Dermis microvascular lymphatic vessel endothelial cell (primary cell): ENCODE data around the gene LRRK1. TPM values are rescaled to one million over a fixed set of nuclear protein-coding genes. Genes with fewer than 3 reads are reported as not detected.

Experiments
- DNase-seq, 2 donors: peaks; one replicate each; pipeline versions ENCODE4 v3.0.0 to v3.0.0-alpha.2; 2010; ENCODE audit warnings: low read depth in 2 of 2
- total RNA-seq: library from RNA; depleted of rRNA; stranded (reverse); fragments of >200 nt; gene quantifications from 2 replicates; pipeline ENCODE4 v1.2.1, GENCODE V29; 2014

LRRK1 gene
- total RNA-seq, 1 donor from 2014 or later = 5.9 TPM

DNA sequence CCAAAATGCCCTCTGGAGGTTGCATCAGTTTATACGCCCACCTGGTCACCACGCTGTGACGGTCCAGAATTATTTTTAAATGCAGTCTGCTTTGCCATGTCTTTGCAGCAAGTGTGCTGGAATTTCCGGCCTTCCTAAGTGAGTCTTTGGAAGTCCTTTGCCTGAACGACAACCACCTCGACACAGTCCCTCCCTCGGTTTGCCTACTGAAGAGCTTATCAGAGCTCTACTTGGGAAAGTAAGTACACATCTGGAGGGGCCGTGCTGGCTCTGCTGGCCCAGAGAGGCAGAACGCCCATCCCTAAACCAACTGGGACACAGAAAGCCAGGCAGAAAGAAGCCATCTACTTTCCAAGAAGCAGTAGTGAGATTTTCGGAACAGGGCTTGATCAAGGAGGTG is 101.8 kb downstream of the LRRK1 start:
- DNase-seq = no peak

GRCh38 chr15:101022306-101022705 is 103.1 kb downstream of the LRRK1 start:
- no peak for DNase-seq

GRCh38 chr15:101022876-101023275 is 103.7 kb downstream of the LRRK1 start:
- DNase-seq = no peak

- no peak for DNase-seq
Measured at GRCh38 chr15:101023501-101024072, 104.4 kb downstream of the LRRK1 start.

- DNase-seq = no peak
Measured at GRCh38 chr15:101024073-101024695, 105.0 kb downstream of the LRRK1 start.

- no peak for DNase-seq
Measured at GRCh38 chr15:101024706-101025500, 105.7 kb downstream of the LRRK1 start.

DNA sequence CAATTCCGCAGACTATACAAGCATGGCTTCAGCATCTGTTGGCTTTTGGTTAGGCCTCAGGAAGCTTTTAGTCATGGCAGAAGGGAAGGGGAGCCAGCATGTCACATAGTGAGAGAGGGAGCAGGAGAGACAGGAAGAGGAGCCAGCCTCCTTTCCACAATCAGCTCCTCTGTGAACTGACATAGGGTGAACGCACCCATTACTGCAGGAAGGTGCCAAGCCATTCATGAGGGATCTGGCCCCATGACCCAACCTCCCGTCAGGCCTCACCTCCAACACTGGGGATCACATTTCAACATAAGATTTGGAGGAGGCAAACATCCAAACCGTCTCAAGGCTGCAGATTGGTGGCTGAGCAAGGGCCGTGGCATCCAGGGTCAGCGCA is 106.3 kb downstream of the LRRK1 start:
- no peak for DNase-seq

DNA sequence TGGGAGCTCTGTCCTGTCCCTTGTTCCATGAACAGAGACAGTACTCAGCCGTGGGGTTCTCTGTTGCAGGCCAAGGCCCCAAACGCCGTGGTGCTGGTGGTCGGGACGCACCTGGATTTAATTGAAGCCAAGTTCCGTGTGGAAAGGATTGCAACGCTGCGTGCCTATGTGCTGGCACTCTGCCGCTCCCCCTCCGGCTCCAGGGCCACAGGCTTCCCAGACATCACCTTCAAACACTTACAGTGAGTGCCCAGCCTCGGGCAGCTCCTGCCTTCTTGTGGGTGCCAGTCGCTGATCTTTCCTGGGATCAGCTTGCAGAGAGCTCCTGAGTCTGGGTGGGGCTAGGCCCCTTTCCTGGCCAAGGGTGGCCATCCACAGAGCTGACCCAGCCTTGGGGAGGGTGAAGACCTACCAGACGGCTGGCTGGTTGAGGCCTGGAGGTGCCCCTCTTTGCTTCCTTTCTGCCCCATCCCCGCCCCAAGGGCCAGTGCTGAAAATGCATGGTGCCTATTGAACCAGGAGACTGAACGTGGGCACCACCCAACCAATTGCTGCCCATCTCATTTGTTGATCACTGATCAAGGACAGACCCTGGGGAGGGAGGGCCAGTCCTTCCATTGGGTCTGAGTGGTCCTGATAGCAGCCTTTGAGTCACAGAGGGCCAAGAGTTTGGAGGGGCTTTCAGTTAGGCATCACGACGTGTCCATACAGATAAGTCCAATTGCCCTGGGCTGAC is 106.9 kb downstream of the LRRK1 start:
- DNase-seq = no peak

- no peak for DNase-seq
Measured at GRCh38 chr15:101026656-101027272, 107.6 kb downstream of the LRRK1 start.

GRCh38 chr15:101027273-101027901 is 108.2 kb downstream of the LRRK1 start:
- DNase-seq = no peak

- no peak for DNase-seq
Measured at GRCh38 chr15:101027920-101028319, 108.8 kb downstream of the LRRK1 start.

DNA sequence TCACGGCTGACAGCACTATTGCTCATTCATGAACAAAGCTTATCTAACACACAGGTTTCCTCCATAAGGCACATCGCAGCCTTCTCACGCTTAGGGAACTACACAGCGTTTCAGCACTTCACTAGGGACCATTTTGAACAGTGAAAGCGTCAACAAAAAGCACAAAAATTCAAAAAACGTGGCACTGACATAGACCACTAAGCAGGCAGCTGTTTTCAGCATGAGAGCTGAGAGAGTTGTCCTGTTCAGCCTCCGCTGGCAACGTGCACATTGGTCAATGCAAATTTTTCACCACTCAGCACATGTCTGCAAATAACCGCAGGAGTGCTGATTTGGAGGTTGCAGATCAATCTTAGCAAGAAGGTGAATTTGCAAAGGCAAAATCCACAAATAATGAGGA is 109.2 kb downstream of the LRRK1 start:
- DNase-seq = no peak

DNA sequence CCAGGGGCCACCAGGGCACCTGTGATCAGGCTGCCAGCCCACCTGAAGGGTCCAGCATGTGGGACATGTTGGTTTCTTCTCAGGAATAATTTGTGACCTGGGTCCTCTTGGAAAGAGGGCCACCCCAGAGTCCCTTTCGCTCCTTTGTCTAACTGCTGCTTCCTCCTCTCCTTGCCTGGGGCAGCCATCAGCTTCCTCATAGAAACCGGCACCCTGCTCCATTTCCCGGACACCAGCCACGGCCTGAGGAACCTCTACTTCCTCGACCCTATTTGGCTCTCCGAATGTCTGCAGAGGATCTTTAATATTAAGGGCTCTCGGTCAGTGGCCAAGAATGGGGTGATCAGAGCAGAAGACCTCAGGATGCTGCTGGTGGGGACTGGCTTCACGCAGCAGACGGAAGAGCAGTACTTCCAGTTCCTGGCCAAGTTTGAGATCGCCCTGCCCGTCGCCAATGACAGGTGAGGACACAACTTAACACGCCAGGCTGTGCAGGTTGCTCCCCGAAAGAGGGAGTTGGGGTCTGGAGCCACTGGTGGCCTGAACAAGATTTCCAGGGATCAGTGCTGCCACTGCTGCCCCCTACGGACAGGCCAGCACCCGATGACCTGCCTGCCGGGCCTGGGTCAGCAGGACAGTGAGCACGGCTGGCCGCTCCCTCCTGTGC is 109.7 kb downstream of the LRRK1 start:
- DNase-seq = no peak

- no peak for DNase-seq
Measured at GRCh38 chr15:101029971-101030661, 111.0 kb downstream of the LRRK1 start.

GRCh38 chr15:101031213-101031612 is 112.1 kb downstream of the LRRK1 start:
- peak in 1 of 2 donors; percentile 85 for DNase-seq

- no peak for DNase-seq
Measured at GRCh38 chr15:101033801-101034200, 114.6 kb downstream of the LRRK1 start.

- DNase-seq = no peak
Measured at GRCh38 chr15:101035611-101036010, 116.5 kb downstream of the LRRK1 start.

GRCh38 chr15:101036189-101036588 is 117.0 kb downstream of the LRRK1 start:
- DNase-seq = no peak

- no peak for DNase-seq
Measured at GRCh38 chr15:101037090-101037830, 118.1 kb downstream of the LRRK1 start.
